Stimulated activated naive CD4-positive, alpha-beta T cell treated with Interleukin-2 at 50 U/mL for 16 hours (primary cell): ENCODE data around the gene PTPRJ.
A peak's percentile ranks its signal among the peaks of the same experiment; 100 is the strongest.

Experiments
- DNase-seq: peaks from one replicate; lab custom pipeline; 2025; lab: John Stamatoyannopoulos, UW

Gene PTPRJ

GRCh38 chr11:47997063-47998053 is 17.0 kb downstream of the PTPRJ start:
- DNase-seq = no peak

DNA sequence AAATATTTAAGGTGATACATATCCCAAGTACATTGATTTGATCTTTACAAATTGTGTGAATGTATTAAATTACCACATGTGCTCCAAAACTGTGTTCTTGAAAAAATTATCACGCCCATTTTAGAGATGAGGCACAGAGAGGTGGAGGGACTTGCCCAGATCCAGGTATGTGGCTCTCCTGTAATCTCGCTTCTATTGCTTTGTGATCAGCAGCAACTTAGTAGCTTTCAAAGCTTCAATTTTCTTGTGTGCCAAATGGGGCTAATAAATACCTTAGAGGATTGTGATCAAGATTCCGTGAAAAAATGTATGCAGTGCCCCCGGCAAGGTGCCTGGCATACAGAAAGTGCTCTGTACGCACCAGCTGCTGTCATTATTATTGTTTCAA is 18.0 kb downstream of the PTPRJ start:
- DNase-seq = no peak

DNA sequence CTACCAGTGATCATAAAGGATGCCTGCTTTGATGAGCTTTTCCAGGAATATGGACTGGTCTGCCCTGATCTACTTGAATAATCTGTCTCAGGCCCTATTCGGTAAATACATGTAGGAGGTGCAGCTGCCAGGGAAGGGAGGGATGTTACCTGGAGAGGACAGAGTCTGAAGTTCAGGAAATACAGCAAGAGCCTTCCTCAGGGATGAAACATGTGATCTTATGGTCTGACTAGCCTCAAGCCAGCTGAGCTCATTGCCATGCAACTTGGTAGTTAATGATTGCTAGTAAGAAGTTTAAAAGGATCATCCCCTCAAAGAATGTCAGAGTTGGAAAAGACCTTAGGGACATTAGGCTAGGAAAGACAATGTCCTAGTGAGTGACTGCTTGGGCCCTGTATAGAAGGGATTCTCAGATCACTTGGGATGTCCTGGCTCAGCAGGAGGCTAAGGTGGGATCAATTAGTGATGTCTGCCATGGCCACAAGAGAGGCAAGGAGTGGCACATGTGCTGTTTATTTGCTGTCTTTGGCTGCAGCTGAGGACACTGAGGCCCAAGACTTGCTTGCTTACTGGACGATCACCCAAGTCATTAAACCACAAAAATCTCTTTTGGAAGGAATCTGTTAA is 18.5 kb downstream of the PTPRJ start:
- no peak for DNase-seq

DNA sequence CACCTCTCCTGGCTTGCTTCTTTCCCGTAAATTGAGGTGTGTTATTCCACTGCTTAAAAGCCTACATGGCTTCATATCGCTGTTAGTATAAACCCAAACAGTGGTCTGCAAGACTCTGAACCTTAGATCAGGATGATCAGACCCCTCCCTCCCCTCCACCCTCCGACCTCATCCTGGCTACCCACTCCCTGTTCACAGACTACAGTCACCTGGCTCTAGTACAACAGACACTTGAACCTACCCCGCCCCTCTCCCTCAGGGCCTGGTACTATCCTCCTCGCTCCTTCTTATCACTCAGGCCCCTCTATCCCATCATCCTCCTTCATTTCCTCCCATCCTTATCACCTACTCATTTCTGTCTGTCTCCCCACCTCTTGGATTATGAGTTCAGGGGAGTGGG is 20.1 kb downstream of the PTPRJ start:
- DNase-seq = no peak

DNA sequence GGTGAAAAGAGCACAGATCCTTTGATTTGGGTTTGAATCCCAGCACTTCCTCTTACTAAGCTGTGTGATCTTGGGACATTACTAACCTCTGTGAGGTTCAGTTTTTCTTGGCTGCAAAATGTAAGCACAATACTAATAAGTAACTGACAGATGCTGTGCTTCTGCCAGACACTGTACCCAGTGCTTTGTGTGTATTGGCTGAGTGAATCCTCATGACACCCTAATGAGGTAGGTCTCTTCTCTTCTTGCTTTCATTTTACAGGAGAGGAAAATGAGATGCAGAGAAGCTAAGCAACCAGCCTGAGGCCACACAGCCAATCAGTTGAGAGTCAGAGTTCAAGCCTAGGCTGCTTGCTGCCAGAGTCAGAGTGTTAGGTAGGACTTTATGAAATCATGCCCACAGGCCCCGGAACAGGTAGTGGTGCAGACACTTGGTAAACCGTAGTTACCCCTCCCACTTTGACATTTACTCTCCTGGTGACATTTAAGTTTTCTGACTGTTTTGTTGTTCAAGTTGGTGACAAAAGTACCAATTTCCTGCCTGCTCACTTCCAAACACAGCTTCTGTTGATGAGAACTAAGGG is 21.2 kb downstream of the PTPRJ start:
- peak; percentile 83 for DNase-seq

DNA sequence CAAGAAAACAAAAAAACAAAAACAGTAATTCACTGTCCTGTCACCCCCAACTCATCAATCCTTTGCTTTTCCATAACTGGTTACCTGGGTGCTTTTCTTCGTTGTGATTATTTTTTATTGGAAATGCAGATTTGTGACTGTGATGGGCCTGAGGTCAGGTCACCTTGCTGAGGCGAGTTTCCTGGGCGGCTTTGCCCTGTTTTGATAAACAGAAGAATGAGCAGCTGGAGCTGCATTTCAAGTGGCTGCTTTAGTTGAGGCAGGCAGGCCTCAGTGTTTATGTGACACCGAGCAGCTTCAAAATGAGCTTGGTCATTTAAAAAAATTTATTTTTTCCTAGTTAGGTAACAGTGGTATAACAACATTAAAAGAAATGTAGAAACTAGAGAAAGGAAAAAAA is 22.2 kb downstream of the PTPRJ start:
- no peak for DNase-seq

- DNase-seq = no peak
Observed at GRCh38 chr11:48003926-48004325, 23.6 kb downstream of the PTPRJ start.

DNA sequence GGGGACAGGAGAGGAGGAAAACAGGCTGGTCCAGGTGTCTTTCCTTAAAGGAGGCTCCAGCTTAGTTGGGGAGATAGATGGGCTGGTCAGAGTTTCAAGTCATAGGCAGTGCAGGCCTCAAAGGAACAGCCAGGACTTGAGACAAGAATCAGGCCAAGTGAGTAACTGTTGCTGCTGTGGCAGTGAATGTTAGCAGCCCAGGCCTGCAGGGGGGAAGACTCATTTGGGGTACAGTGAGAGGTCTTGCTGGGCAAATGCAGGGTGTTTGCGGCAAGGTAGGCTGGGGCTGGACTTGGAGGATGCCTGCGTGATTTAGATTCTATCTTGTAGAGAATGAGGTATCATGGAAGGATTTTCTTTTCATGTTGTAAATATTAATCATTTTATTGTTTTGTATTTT is 24.1 kb downstream of the PTPRJ start:
- DNase-seq = no peak

- peak; percentile 65 for DNase-seq
Observed at GRCh38 chr11:48005136-48005535, 24.8 kb downstream of the PTPRJ start.

DNA sequence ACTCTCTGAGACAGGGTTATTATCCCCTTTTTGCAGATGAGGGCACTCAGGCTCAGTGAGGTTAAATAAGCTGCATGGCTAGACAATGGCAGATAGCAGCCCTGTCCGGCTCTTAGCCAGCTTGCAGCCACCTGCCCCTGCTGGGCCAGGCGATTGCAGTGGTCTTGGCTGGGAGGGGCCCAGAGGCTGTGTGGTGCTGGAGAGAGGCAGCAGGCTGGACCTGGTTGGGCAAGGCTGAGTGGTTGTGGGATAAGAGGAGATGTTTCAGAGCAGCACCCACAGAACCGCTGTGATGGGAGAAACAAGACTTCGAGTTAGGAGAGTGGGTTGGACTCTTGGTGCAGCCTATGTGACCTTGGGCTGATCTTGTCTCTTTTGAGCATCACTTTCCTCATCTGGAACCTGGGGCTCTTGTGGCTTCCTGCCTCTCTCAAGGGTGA is 25.5 kb downstream of the PTPRJ start:
- no peak for DNase-seq

DNA sequence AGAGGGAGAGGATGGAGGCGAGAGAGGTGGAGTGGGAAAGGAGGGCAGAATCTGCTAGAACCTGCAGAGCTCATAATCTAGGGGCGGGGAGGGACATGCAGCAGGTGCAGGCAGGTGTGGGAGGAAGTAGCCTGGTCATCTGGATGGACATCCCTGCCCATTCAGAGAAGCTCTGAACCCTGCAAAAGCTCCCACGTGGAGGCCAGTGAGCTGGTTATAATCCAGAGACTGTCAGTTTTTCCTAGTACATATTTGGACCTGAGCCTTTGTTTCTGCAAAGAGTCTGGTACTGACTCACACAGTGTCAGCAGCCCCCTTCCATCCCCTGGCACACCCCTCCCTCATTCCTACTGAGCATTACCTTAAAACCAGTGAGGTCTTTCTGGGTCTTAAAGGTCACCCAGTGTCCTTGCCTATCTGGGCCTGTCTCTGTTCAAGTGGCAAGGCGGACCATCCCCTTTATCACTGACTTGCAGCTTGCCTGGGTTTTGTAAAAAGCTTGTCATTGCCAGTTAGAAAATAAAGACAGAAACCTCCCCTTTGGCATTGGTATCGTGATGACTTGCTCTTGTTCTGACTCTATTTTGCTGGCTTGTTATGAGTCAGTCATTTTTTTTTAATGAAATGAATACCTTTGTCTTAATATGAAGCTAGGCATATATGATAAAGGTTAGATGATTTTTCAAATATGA is 26.1 kb downstream of the PTPRJ start:
- DNase-seq = peak; percentile 54

- DNase-seq = no peak
Observed at GRCh38 chr11:48007677-48008076, 27.3 kb downstream of the PTPRJ start.

GRCh38 chr11:48008951-48009270 is 28.6 kb downstream of the PTPRJ start:
- peak; percentile 75 for DNase-seq

GRCh38 chr11:48011102-48011797 is 30.9 kb downstream of the PTPRJ start:
- no peak for DNase-seq

- peak; percentile 73 for DNase-seq
Observed at GRCh38 chr11:48011798-48012391, 31.5 kb downstream of the PTPRJ start.

GRCh38 chr11:48013269-48013901 is 33.0 kb downstream of the PTPRJ start:
- peak; percentile 57 for DNase-seq

DNA sequence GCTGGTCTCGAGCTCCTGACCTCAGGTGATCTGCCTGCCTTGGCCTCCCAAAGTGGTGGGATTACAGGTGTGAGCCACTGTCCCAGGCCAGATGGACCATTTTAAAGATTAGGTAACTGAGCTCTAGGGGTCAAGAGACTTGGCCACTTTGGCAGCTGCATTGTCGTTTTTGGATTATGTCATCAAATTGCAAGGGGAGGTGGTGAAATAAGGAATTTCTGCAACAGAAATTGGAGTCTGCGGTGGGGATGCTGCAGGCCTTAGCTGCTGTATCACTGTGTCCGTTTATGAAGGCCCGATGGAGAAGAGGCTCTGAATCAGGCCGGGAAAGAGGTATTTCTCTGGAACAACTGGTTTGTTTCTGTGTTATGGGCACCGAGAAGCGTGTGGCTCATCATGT is 34.6 kb downstream of the PTPRJ start:
- no peak for DNase-seq

DNA sequence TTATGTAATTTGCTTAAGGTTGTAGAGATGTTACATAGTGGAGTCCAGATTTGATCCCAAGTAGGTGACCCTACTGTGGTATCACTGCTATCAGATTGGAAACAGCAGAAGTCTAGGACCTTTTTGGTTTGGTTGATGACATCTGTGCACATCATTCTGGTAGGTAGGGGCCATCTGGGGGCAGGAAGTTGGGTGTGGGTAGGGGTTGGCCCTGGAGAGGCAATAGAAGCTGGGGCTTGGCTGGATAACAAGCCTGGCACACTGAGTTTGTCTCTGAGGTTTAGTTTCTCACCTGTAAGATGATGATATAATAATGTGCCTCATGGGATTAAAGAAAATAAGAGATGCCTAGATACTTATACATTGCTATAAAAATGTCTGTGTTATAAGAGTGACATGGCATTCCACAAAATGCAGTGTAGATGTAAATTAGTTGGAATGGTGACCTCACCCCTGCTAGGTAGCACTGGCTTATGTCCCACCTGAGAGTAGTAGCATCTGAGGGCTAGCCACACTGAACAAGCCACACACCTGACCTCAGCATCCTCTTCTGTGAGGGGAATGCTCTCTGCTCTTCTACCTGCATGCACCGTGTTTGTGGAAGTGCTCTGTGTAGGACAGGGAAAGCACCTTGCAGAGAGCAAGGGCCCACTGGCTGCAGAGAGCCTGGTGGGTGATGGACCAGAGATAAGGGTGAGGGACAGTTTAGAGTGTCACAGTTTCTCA is 36.9 kb downstream of the PTPRJ start:
- peak; percentile 52 for DNase-seq

GRCh38 chr11:48017831-48018527 is 37.6 kb downstream of the PTPRJ start:
- no peak for DNase-seq
